Left ventricle myocardium inferior (tissue), 1 donor: ENCODE data around the gene STYK1. TPM values are rescaled to one million over a fixed set of nuclear protein-coding genes. Genes with fewer than 3 reads are reported as not detected.
"Not testable (repeated sequence)": the region's sequence is repeated elsewhere in the genome, so short reads cannot be mapped to it uniquely, and the experiment has no call there.

Experiments
- DNase-seq: peaks from one replicate; pipeline ENCODE4 v3.0.0-alpha.2; 2020
- H3K27ac ChIP-seq: fragments of 200-600 bp; replicated peaks from 2 replicates; pipeline ENCODE4 v1.8.0; 2021
- H3K27me3 ChIP-seq: fragments of 200-600 bp; 2 replicates; pipeline ENCODE4 v1.8.0; 2021; ENCODE audit warnings: low read depth
- H3K36me3 ChIP-seq: fragments of 200-600 bp; 2 replicates; pipeline ENCODE4 v1.8.0; 2021
- H3K4me1 ChIP-seq: fragments of 200-600 bp; 2 replicates; pipeline ENCODE4 v1.8.0; 2021
- H3K4me3 ChIP-seq: fragments of 200-600 bp; 2 replicates; pipeline ENCODE4 v1.8.0; 2021; ENCODE audit warnings: mild to moderate bottlenecking, moderate library complexity
- H3K9me3 ChIP-seq: fragments of 200-600 bp; replicated peaks from 2 replicates; pipeline ENCODE4 v1.8.0; 2021
- intact Hi-C: fragments of 100-400 bp; cut with micrococcal nuclease; formaldehyde crosslinking; loops from one replicate; pipeline ENCODE4 v1.11.0; 2022
- total RNA-seq: library from RNA; stranded (reverse); fragmentation: NEBNext Ultra II Directional; extraction: Animal tissue kit (Norgen Biotek cat#: 25700); gene quantifications from one replicate; pipeline ENCODE4 v1.2.1, GENCODE V29; 2021
- TF ChIP-seq, protein P1 (sequence below): fragments of 200-600 bp; IDR thresholded peaks from 2 replicates; pipeline ENCODE4 v1.8.0; 2021; ENCODE audit warnings: antibody characterized with exemption, mild to moderate bottlenecking, borderline replicate concordance
- donor health status: DM: no; HTN: yes; CAD: no; lungs with severe emphysema.

The STYK1 gene
- total RNA-seq, 1 donor from 2014 or later = not detected

DNA sequence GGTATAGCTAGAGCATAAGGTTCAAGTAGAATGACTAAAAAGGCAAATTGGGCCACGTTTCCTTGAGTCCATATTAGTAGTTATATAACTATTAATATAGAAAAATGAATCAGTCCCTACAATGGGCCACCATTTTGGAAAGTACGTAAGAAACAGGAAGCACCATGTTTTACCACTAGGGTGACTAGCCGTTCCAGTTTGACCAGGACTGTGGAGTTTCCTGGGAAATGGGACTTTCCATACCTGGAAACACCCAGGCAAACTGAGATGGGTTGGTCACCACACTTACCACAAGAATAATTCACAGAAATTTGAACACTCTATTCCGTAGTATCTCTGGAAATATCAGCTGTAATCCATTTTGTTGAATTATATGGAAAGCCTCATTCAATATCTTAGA, 58.3 kb downstream of the STYK1 start:
- no peak for DNase-seq
- Histone ChIP-seq H3K9me3 (no peaks in the 10 kb centered on the region), H3K27me3 (peaks cover 20% of the 10 kb centered on the region), H3K27ac (no peak overlapping the region), H3K4me1 (peaks cover 23% of the 10 kb centered on the region), H3K4me3 (no peak overlapping the region), H3K36me3 (no peaks in the 10 kb centered on the region)
- intact Hi-C loops = no loop called here
- TF ChIP-seq, protein P1, sequence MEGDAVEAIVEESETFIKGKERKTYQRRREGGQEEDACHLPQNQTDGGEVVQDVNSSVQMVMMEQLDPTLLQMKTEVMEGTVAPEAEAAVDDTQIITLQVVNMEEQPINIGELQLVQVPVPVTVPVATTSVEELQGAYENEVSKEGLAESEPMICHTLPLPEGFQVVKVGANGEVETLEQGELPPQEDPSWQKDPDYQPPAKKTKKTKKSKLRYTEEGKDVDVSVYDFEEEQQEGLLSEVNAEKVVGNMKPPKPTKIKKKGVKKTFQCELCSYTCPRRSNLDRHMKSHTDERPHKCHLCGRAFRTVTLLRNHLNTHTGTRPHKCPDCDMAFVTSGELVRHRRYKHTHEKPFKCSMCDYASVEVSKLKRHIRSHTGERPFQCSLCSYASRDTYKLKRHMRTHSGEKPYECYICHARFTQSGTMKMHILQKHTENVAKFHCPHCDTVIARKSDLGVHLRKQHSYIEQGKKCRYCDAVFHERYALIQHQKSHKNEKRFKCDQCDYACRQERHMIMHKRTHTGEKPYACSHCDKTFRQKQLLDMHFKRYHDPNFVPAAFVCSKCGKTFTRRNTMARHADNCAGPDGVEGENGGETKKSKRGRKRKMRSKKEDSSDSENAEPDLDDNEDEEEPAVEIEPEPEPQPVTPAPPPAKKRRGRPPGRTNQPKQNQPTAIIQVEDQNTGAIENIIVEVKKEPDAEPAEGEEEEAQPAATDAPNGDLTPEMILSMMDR = no peak

GRCh38 chr12:10614056-10614370, 59.8 kb downstream of the STYK1 start:
- peaks cover 7% of the 10 kb centered on the region for H3K27me3 ChIP-seq
- peak overlapping the region; percentile 85 for H3K27ac ChIP-seq
- no peaks in the 10 kb centered on the region for H3K9me3 ChIP-seq
- H3K4me1 ChIP-seq = peaks cover 23% of the 10 kb centered on the region
- intact Hi-C loops = loop anchor here (5.0 kb wide), 1 partner anchor 133 kb away; no protein-coding TSS in a partner anchor
- H3K36me3 ChIP-seq = peaks cover 13% of the 10 kb centered on the region
- TF ChIP-seq, protein P1 = no peak
- no peak for DNase-seq
- peak overlapping the region; percentile 74 for H3K4me3 ChIP-seq

DNA sequence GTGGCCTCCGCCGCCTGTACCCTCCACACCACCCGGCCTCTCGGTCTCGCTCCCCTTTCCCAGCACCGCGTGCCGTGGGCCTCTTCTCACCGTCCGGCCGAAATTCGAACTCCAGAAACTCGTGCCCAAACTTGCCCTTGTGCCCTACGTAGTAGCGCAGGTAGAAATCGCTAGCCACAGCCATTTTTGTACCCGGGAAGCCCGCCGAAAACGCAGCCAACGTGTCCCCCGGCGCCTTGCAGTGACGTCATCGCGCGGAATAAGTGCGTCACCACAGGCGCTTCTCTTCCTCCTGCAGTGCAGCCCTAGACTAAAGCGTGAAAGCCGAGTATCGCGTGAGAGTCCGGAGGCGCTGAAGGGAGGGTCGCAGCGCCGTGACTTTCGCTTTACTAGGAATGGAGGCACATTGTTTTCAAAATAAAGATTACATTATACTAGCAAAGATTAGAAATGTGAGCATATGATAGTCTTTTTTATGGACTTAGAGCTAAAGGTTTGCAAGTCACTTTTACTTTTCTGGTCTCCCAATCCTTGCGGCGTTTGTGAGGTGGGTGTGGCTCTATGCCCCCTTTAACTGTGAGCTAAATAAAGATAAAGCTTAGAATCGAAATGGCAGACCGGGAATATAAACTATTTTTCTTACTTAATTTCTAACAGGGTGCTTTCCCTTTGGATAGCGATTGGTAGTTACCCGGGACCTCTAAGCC, 60.4 kb downstream of the STYK1 start, which contains the start of gene MAGOHB:
Gene MAGOHB, minus strand, starts transcription at position 261 of the 707 bp plus-strand sequence. Its CDS starts 77 bp downstream, at position 184.
- Histone ChIP-seq H3K27ac (peak within 1 kb of the TSS; percentile 85), H3K4me1 (peaks cover 23% of the 10 kb centered on the region), H3K9me3 (no peaks in the 10 kb centered on the region), H3K27me3 (peaks cover 3% of the 10 kb centered on the region), H3K36me3 (peaks cover 18% of the 10 kb centered on the region), H3K4me3 (peak within 1 kb of the TSS; percentile 74)
- intact Hi-C loops = loop anchor here (5.0 kb wide), 1 partner anchor 134 kb away; no protein-coding TSS in a partner anchor
- TF ChIP-seq, protein P1 = no peak
- peak; percentile 97 for DNase-seq

- Histone ChIP-seq H3K4me3 (peak overlapping the region; percentile 74), H3K27me3 (no peaks in the 10 kb centered on the region), H3K27ac (peak overlapping the region; percentile 85), H3K9me3 (no peaks in the 10 kb centered on the region), H3K36me3 (peaks cover 22% of the 10 kb centered on the region), H3K4me1 (peaks cover 23% of the 10 kb centered on the region)
- TF ChIP-seq, protein P1 = no peak
- no peak for DNase-seq
- intact Hi-C loops = loop anchor here (5.0 kb wide), 1 partner anchor 134 kb away; no protein-coding TSS in a partner anchor
Measured at GRCh38 chr12:10612984-10613348, 60.9 kb downstream of the STYK1 start.

GRCh38 chr12:10612110-10612509, 61.7 kb downstream of the STYK1 start:
- no peak for DNase-seq
- peaks cover 30% of the 10 kb centered on the region for H3K36me3 ChIP-seq
- H3K4me3 ChIP-seq = peak overlapping the region; percentile 74
- intact Hi-C loops = loop anchor here (5.0 kb wide), 1 partner anchor 135 kb away; no protein-coding TSS in a partner anchor
- TF ChIP-seq, protein P1 = no peak
- H3K9me3 ChIP-seq = no peaks in the 10 kb centered on the region
- H3K4me1 ChIP-seq = peaks cover 23% of the 10 kb centered on the region
- H3K27ac ChIP-seq = no peak overlapping the region
- H3K27me3 ChIP-seq = no peaks in the 10 kb centered on the region

DNA sequence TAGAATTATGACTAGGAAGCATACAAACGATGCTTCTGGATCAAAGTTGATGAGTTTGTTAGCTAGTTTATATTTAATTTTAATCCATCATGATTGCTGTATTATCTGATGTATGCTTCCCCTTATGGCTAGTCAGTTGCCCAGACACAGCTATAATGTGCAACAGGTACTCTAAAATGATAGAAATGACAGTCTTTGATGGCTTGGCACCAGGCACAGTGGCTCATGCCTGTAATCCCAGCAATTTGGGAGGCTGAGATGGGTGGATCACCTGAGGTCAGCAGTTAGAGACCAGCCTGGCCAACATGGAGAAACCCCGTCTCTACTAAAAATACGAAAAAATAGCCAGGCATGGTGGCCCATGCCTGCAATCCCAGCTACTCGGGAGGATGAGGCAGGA, 62.6 kb downstream of the STYK1 start:
- H3K9me3 ChIP-seq, H3K4me3 ChIP-seq, DNase-seq, H3K27ac ChIP-seq, H3K27me3 ChIP-seq: not testable (repeated sequence)
- intact Hi-C loops = loop anchor here (5.0 kb wide), 1 partner anchor 136 kb away; no protein-coding TSS in a partner anchor
- Histone ChIP-seq H3K4me1 (peaks cover 23% of the 10 kb centered on the region), H3K36me3 (peaks cover 36% of the 10 kb centered on the region)
